Activated naive CD8-positive, alpha-beta T cell treated with anti-CD3 and anti-CD28 coated beads for 36 hours (primary cell): ENCODE data around the gene UPK3B. TPM values are rescaled to one million over a fixed set of nuclear protein-coding genes. Genes with fewer than 3 reads are reported as not detected.
"Not testable (repeated sequence)": the region's sequence is repeated elsewhere in the genome, so short reads cannot be mapped to it uniquely, and the experiment has no call there.

Experiments
- DNase-seq: peaks from one replicate; pipeline ENCODE4 v3.0.0; 2021
- H3K27ac Mint-ChIP-seq: one replicate; pipeline ENCODE4 v1.8.0; 2022; ENCODE audit warnings: mild to moderate bottlenecking, moderate library complexity, mixed read lengths
- H3K27me3 Mint-ChIP-seq: one replicate; pipeline ENCODE4 v1.8.0; 2022; ENCODE audit warnings: mild to moderate bottlenecking, mixed read lengths
- H3K36me3 Mint-ChIP-seq: one replicate; pipeline ENCODE4 v1.8.0; 2021; ENCODE audit warnings: mild to moderate bottlenecking, mixed read lengths
- H3K4me1 Mint-ChIP-seq: one replicate; pipeline ENCODE4 v1.8.0; 2021; ENCODE audit warnings: mixed read lengths
- H3K4me3 Mint-ChIP-seq: one replicate; pipeline ENCODE4 v1.8.0; 2022; ENCODE audit warnings: mild to moderate bottlenecking, moderate library complexity, mixed read lengths
- H3K9me3 Mint-ChIP-seq: one replicate; pipeline ENCODE4 v1.8.0; 2022; ENCODE audit warnings: mixed read lengths
- total RNA-seq, 2 experiments: library from RNA; stranded (reverse); gene quantifications; one replicate each; pipeline ENCODE4 v1.2.3, GENCODE V29; 2021

UPK3B gene
- total RNA-seq, 2 experiments from 2014 or later = not detected

GRCh38 chr7:76516932-76517331 lies 6.6 kb downstream of the UPK3B start:
- not testable (repeated sequence) for DNase-seq, H3K9me3 Mint-ChIP-seq, H3K4me3 Mint-ChIP-seq, H3K27ac Mint-ChIP-seq, H3K27me3 Mint-ChIP-seq, H3K36me3 Mint-ChIP-seq, H3K4me1 Mint-ChIP-seq

GRCh38 chr7:76526183-76526582 lies 15.8 kb downstream of the UPK3B start:
- H3K4me1 Mint-ChIP-seq, H3K27me3 Mint-ChIP-seq, H3K36me3 Mint-ChIP-seq, DNase-seq, H3K4me3 Mint-ChIP-seq, H3K27ac Mint-ChIP-seq, H3K9me3 Mint-ChIP-seq: not testable (repeated sequence)

GRCh38 chr7:76531643-76532042 lies 21.3 kb downstream of the UPK3B start:
- H3K9me3 Mint-ChIP-seq, H3K4me3 Mint-ChIP-seq, H3K27ac Mint-ChIP-seq, H3K27me3 Mint-ChIP-seq, DNase-seq, H3K36me3 Mint-ChIP-seq, H3K4me1 Mint-ChIP-seq: not testable (repeated sequence)

- not testable (repeated sequence) for DNase-seq, H3K4me3 Mint-ChIP-seq, H3K27me3 Mint-ChIP-seq, H3K27ac Mint-ChIP-seq, H3K36me3 Mint-ChIP-seq, H3K4me1 Mint-ChIP-seq, H3K9me3 Mint-ChIP-seq
Observed at GRCh38 chr7:76543197-76543596, 32.8 kb downstream of the UPK3B start, which contains the start of gene SPDYE16. Gene SPDYE16 (minus strand): TSS chr7:76543297. CDS start chr7:76541459, 1,838 bp downstream.

GRCh38 chr7:76549025-76549854 lies 38.9 kb downstream of the UPK3B start:
- not testable (repeated sequence) for H3K27me3 Mint-ChIP-seq, H3K9me3 Mint-ChIP-seq
- Mint-ChIP-seq H3K4me3 (peak overlapping the region; percentile 96), H3K36me3 (peaks cover 15% of the 10 kb centered on the region), H3K4me1 (peaks cover 13% of the 10 kb centered on the region), H3K27ac (peak overlapping the region; percentile 89)
- DNase-seq = peak; percentile 87

- Mint-ChIP-seq H3K27ac (peak overlapping the region; percentile 89), H3K4me1 (peaks cover 14% of the 10 kb centered on the region), H3K4me3 (peak overlapping the region; percentile 96), H3K36me3 (peaks cover 16% of the 10 kb centered on the region)
- H3K9me3 Mint-ChIP-seq, DNase-seq, H3K27me3 Mint-ChIP-seq: not testable (repeated sequence)
Observed at GRCh38 chr7:76549855-76550248, 39.5 kb downstream of the UPK3B start.

GRCh38 chr7:76551992-76552391 lies 41.6 kb downstream of the UPK3B start:
- not testable (repeated sequence) for H3K9me3 Mint-ChIP-seq, H3K27me3 Mint-ChIP-seq, H3K27ac Mint-ChIP-seq, DNase-seq, H3K4me3 Mint-ChIP-seq
- Mint-ChIP-seq H3K4me1 (peaks cover 22% of the 10 kb centered on the region), H3K36me3 (peaks cover 24% of the 10 kb centered on the region)

- peaks cover 51% of the 10 kb centered on the region for H3K36me3 Mint-ChIP-seq
- not testable (repeated sequence) for H3K27me3 Mint-ChIP-seq, DNase-seq, H3K27ac Mint-ChIP-seq, H3K9me3 Mint-ChIP-seq, H3K4me3 Mint-ChIP-seq
- H3K4me1 Mint-ChIP-seq = peaks cover 24% of the 10 kb centered on the region
Observed at GRCh38 chr7:76559685-76560084, 49.3 kb downstream of the UPK3B start.

GRCh38 chr7:76560157-76560556 lies 49.8 kb downstream of the UPK3B start:
- H3K4me3 Mint-ChIP-seq, DNase-seq, H3K9me3 Mint-ChIP-seq, H3K27ac Mint-ChIP-seq, H3K27me3 Mint-ChIP-seq: not testable (repeated sequence)
- peaks cover 47% of the 10 kb centered on the region for H3K36me3 Mint-ChIP-seq
- H3K4me1 Mint-ChIP-seq = peaks cover 20% of the 10 kb centered on the region

GRCh38 chr7:76561342-76561741 lies 51.0 kb downstream of the UPK3B start:
- peaks cover 18% of the 10 kb centered on the region for H3K4me1 Mint-ChIP-seq
- not testable (repeated sequence) for H3K27me3 Mint-ChIP-seq, DNase-seq, H3K27ac Mint-ChIP-seq, H3K4me3 Mint-ChIP-seq
- peaks cover 11% of the 10 kb centered on the region for H3K9me3 Mint-ChIP-seq
- peaks cover 53% of the 10 kb centered on the region for H3K36me3 Mint-ChIP-seq

- Mint-ChIP-seq H3K9me3 (peaks cover 11% of the 10 kb centered on the region), H3K36me3 (peaks cover 50% of the 10 kb centered on the region)
- not testable (repeated sequence) for H3K27ac Mint-ChIP-seq, H3K27me3 Mint-ChIP-seq, H3K4me1 Mint-ChIP-seq, DNase-seq, H3K4me3 Mint-ChIP-seq
Observed at GRCh38 chr7:76565001-76565400, 54.6 kb downstream of the UPK3B start.

Other genes starting within 250 kb of the UPK3B start
- gene HSPB1, start 207.9 kb upstream of the UPK3B start, total RNA-seq = 100 to 1,000 TPM in 1 of 2 experiments, 10 to 100 TPM in 1; 96.7 to 102 TPM
- gene YWHAG, start 151.6 kb upstream of the UPK3B start, total RNA-seq = 100 to 1,000 TPM; 155 to 157 TPM
- gene SSC4D, start 100.9 kb upstream of the UPK3B start, total RNA-seq = under 1 TPM; 0.37 to 0.40 TPM
- 1 to 10 TPM; 2.6 to 3.5 TPM for gene ZP3, start 85.6 kb upstream of the UPK3B start, total RNA-seq
- 10 to 100 TPM; 13.7 to 16.4 TPM for gene DTX2, start 48.8 kb upstream of the UPK3B start, total RNA-seq
- under 1 TPM; 0.12 to 0.14 TPM for gene SPDYE16, start 32.7 kb downstream of the UPK3B start, total RNA-seq
- 10 to 100 TPM; 11.0 to 13.2 TPM for gene POMZP3, start 116.7 kb downstream of the UPK3B start, total RNA-seq